Testis (tissue), 2 donors: ENCODE results near the gene RAX2.

Experiments
- CTCF ChIP-seq, 3 experiments: fragments of 450-650 bp in 2 of 3; fragments of 200-600 bp in 1 of 3; sonication (generic) in 1 of 3; IDR thresholded peaks; one replicate each; pipeline ENCODE4 v1.5.1; 2016 to 2019; ENCODE audit warnings: antibody characterized with exemption in 3 of 3, mild to moderate bottlenecking in 2 of 3, moderate library complexity in 1 of 3
- POLR2A ChIP-seq: fragments of 450-650 bp; IDR thresholded peaks from one replicate; pipeline ENCODE4 v1.6.1; 2017; ENCODE audit warnings: antibody characterized with exemption, mild to moderate bottlenecking, moderate library complexity

DNA sequence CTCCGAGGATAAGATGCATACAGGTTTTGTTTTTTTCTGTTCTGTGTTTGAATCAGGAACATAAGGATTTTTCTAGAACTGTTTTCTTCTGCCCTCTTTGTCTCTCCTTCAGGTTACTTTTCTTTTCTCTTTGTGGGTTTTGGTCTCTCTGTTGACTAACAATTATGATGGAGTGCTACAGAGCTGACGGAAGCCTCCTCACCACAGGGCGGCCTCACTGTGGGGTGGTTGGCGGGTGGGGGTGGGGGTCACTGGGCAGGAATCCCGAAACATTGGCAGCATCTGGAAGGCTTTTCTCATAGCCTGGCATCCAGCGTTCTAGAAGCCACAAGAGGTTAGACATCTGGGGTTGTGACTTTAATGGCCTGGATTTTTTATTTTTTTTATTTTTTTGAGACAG lies 26.1 kb upstream of the RAX2 start:
- no peak for TF ChIP-seq POLR2A
- no peak for TF ChIP-seq CTCF (IDR thresholded peaks at IDR 0.05)
